SK-N-SH (cell line): ENCODE data around the gene CACNA1D. TPM values are rescaled to one million over a fixed set of nuclear protein-coding genes. Genes with fewer than 3 reads are reported as not detected.

Source experiments
- CTCF ChIA-PET: fragments of 300-600, 350-600 bp; formaldehyde crosslinking; extraction: SDS; loops from one replicate; lab custom pipeline; 2021; lab: Yijun Ruan, JAX
- POLR2A ChIA-PET: fragments of 350-600 bp; sonication (Branson Sonifier 250); formaldehyde crosslinking; extraction: SDS; loops from one replicate; lab custom pipeline; 2020; ENCODE audit warnings: antibody characterized with exemption, inconsistent platforms; lab: Yijun Ruan, JAX
- DNase-seq: peaks from one replicate; pipeline ENCODE4 v3.0.0; 2012
- H2AFZ ChIP-seq: fragments of 200-600 bp; sonication (generic); 2 replicates; pipeline ENCODE4 v1.8.1; 2016; ENCODE audit warnings: antibody characterized with exemption, mild to moderate bottlenecking, low read depth
- H3F3A ChIP-seq: fragments of 200-600 bp; sonication (generic); replicated peaks from 2 replicates; pipeline ENCODE3; 2016; ENCODE audit warnings: antibody characterized with exemption, mild to moderate bottlenecking; ENCODE audit not compliant: insufficient read depth
- H3K27ac ChIP-seq, 2 experiments: fragments of 200-500 bp in 1 of 2; fragments of 200-600 bp in 1 of 2; sonication (Bioruptor generic) in 1 of 2; sonication (generic), shearing (Covaris generic) in 1 of 2; 2 replicates each; pipeline versions ENCODE4 v1.5.1 to v1.6.1; 2014 to 2016; ENCODE audit warnings: low read depth in 2 of 2, inconsistent platforms in 1 of 2, low read length in 1 of 2, mild to moderate bottlenecking in 1 of 2, mixed read lengths in 1 of 2
- H3K27me3 ChIP-seq: fragments of 200-600 bp; sonication (generic), shearing (Covaris generic); 2 replicates; pipeline ENCODE4 v1.6.1; 2016; ENCODE audit warnings: mixed run types; ENCODE audit not compliant: insufficient read depth
- H3K36me3 ChIP-seq, 2 experiments: fragments of 200-500 bp in 1 of 2; fragments of 200-600 bp in 1 of 2; sonication (Bioruptor generic) in 1 of 2; sonication (generic) in 1 of 2; replicated peaks in 1 of 2; 2 replicates each; pipeline versions ENCODE3 to v1.5.1; 2014 to 2016; ENCODE audit warnings: low read length in 1 of 2, mild to moderate bottlenecking in 1 of 2; ENCODE audit not compliant: insufficient read depth in 2 of 2, control insufficient read depth in 1 of 2
- H3K4me1 ChIP-seq, 2 experiments: fragments of 200-500 bp in 1 of 2; fragments of 200-600 bp in 1 of 2; sonication (Bioruptor generic) in 1 of 2; sonication (generic), shearing (Covaris generic) in 1 of 2; 2 replicates each; pipeline versions ENCODE4 v1.5.1 to v1.6.1; 2014 to 2016; ENCODE audit warnings: low read depth in 1 of 2, low read length in 1 of 2, mixed run types in 1 of 2; ENCODE audit not compliant: insufficient read depth in 2 of 2, control insufficient read depth in 1 of 2
- H3K4me2 ChIP-seq: fragments of 200-600 bp; sonication (generic), shearing (Covaris generic); 2 replicates; pipeline ENCODE4 v1.6.1; 2017; ENCODE audit warnings: mixed run types
- H3K4me3 ChIP-seq, 2 experiments: fragments of 200-500 bp in 1 of 2; fragments of 200-600 bp in 1 of 2; sonication (Bioruptor generic) in 1 of 2; sonication (generic), shearing (Covaris generic) in 1 of 2; 2 replicates each; pipeline versions ENCODE4 v1.5.1 to v1.8.1; 2014 to 2016; ENCODE audit warnings: low read depth in 2 of 2, inconsistent platforms in 1 of 2, low read length in 1 of 2, mild to moderate bottlenecking in 1 of 2, mixed read lengths in 1 of 2, moderate library complexity in 1 of 2
- H3K79me2 ChIP-seq: fragments of 200-600 bp; sonication (generic); 2 replicates; pipeline ENCODE4 v1.8.1; 2017; ENCODE audit warnings: mild to moderate bottlenecking; ENCODE audit not compliant: insufficient read depth
- H3K9ac ChIP-seq: fragments of 200-600 bp; sonication (generic); 2 replicates; pipeline ENCODE4 v1.6.1; 2017; ENCODE audit warnings: mixed run types
- H3K9me2 ChIP-seq: fragments of 200-600 bp; sonication (generic); 2 replicates; pipeline ENCODE4 v1.6.1; 2017; ENCODE audit warnings: mixed run types
- H3K9me3 ChIP-seq: fragments of 200-600 bp; sonication (generic); 2 replicates; pipeline ENCODE4 v1.6.1; 2017; ENCODE audit warnings: mixed run types, mild to moderate bottlenecking, moderate library complexity
- H4K20me1 ChIP-seq: fragments of 200-600 bp; sonication (generic); 2 replicates; pipeline ENCODE4 v1.6.1; 2017; ENCODE audit warnings: mild to moderate bottlenecking, mixed run types; ENCODE audit not compliant: insufficient read depth
- EP300 ChIP-seq, 2 experiments: IDR thresholded peaks; 2 replicates each; pipeline versions ENCODE4 v1.4.0 to v1.6.1; 2012; ENCODE audit warnings: borderline replicate concordance in 1 of 2, low read depth in 1 of 2, low read length in 1 of 2
- FOXJ3 ChIP-seq: sonication (generic); formaldehyde crosslinking; IDR thresholded peaks from 2 replicates; pipeline ENCODE4 v1.5.1; 2020; ENCODE audit warnings: mild to moderate bottlenecking, missing genetic modification reagents
- FOXM1 ChIP-seq: IDR thresholded peaks from 2 replicates; pipeline ENCODE4 v1.4.0; 2012; ENCODE audit warnings: low read depth, mild to moderate bottlenecking
- JUND ChIP-seq: IDR thresholded peaks from 2 replicates; pipeline ENCODE4 v1.4.0; 2012
- MXI1 ChIP-seq: IDR thresholded peaks from 2 replicates; pipeline ENCODE4 v1.6.1; 2012; ENCODE audit warnings: mild to moderate bottlenecking, low read depth, low read length, improper control_type of control experiment
- RAD21 ChIP-seq: IDR thresholded peaks from 2 replicates; pipeline ENCODE4 v1.6.1; 2012; ENCODE audit warnings: mild to moderate bottlenecking, low read length
- RCOR1 ChIP-seq: fragments of 150-350 bp; IDR thresholded peaks from 2 replicates; pipeline ENCODE4 v1.6.1; 2017; ENCODE audit warnings: antibody characterized with exemption, low read length
- RFX5 ChIP-seq: IDR thresholded peaks from 2 replicates; pipeline ENCODE4 v1.6.1; 2012; ENCODE audit warnings: mild to moderate bottlenecking, improper control_type of control experiment, low read length
- SMC3 ChIP-seq: IDR thresholded peaks from 2 replicates; pipeline ENCODE4 v1.6.1; 2012; ENCODE audit warnings: low read depth, low read length, improper control_type of control experiment
- TAF1 ChIP-seq: IDR thresholded peaks from 2 replicates; pipeline ENCODE4 v1.6.1; 2012; ENCODE audit warnings: low read depth, mild to moderate bottlenecking, low read length, moderate library complexity, borderline replicate concordance
- TCF12 ChIP-seq: IDR thresholded peaks from 2 replicates; pipeline ENCODE4 v1.4.0; 2012
- WGBS: methylation state at CpG from one replicate; pipeline ENCODE4 v1.1.6; 2017; ENCODE audit warnings: low lambda C conversion rate; 5-methylcytosine and 5-hydroxymethylcytosine counted together
- polyA plus RNA-seq, 3 experiments: library from polyadenylated mRNA; depleted of rRNA; stranded (reverse); fragments of >200 nt; gene quantifications; 2 replicates each; pipeline ENCODE4 v1.2.3, GENCODE V29; 2012
- TF ChIP-seq, protein P1 (sequence below): IDR thresholded peaks from 2 replicates; pipeline ENCODE4 v1.4.0; 2012; ENCODE audit warnings: low read depth, borderline replicate concordance
- TF ChIP-seq, protein P2 (sequence below): fragments of 200-600 bp; sonication (generic); IDR thresholded peaks from 2 replicates; pipeline ENCODE4 v1.6.1; 2017; ENCODE audit warnings: antibody characterized with exemption, mild to moderate bottlenecking, moderate library complexity
- TF ChIP-seq, protein P3 (sequence below): IDR thresholded peaks from 2 replicates; pipeline ENCODE4 v1.4.0; 2012; ENCODE audit warnings: low read depth
- TF ChIP-seq, protein P4 (sequence below): IDR thresholded peaks from 2 replicates; pipeline ENCODE4 v1.6.1; 2012; ENCODE audit warnings: mild to moderate bottlenecking, low read depth, low read length, moderate library complexity

The CACNA1D gene
- polyA plus RNA-seq, 1 of the 3 experiments (the other 2 are of a cell fraction): 0.12 TPM

DNA sequence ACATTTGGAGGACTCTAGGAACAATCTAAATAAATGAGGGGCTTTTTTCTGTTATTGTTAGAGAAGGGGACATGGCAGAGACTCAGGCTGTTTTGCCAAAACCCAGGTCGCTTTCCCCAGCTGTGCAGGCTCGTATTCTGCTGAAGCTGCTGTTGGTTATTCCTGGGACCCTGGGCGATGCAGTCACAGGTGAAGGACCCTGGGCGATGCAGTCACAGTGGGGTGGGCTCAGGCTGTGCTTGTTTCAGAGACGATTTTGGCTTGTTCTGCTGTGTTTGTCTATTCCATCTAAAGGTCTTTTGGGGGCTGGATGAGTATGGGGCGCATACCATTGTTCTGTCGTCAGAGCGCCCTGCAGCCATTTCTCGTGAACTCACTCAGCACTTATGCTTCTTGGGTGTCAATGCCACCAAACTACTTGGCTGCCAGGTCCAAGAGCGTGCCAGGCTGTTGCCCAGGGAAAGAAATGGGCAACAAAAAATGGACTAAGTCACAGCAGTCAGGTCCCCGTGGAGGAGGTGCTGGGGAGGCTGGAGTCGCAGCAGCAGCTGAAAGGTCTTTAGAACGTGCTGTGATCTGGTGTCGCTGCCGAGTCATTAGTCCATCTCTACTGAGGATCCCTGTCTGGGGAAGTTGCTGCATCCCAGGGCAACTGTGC is 200.4 kb downstream of the CACNA1D start:
- Histone ChIP-seq H3K79me2 (no peaks in the 10 kb centered on the region), H4K20me1 (no peaks in the 10 kb centered on the region), H2AFZ (no peak overlapping the region), H3F3A (no peaks in the 10 kb centered on the region), H3K9me2 (no peaks in the 10 kb centered on the region), H3K4me1 (no peaks in the 10 kb centered on the region), H3K27me3 (no peaks in the 10 kb centered on the region), H3K9me3 (no peaks in the 10 kb centered on the region), H3K9ac (no peak overlapping the region), H3K4me2 (no peak overlapping the region), H3K4me3 (no peak overlapping the region), H3K27ac (no peak overlapping the region), H3K36me3 (no peaks in the 10 kb centered on the region)
- 48% methylated on average over 12 of the region's 15 CpGs for WGBS
- TF ChIP-seq RFX5: no peak
- TF ChIP-seq, protein P1, sequence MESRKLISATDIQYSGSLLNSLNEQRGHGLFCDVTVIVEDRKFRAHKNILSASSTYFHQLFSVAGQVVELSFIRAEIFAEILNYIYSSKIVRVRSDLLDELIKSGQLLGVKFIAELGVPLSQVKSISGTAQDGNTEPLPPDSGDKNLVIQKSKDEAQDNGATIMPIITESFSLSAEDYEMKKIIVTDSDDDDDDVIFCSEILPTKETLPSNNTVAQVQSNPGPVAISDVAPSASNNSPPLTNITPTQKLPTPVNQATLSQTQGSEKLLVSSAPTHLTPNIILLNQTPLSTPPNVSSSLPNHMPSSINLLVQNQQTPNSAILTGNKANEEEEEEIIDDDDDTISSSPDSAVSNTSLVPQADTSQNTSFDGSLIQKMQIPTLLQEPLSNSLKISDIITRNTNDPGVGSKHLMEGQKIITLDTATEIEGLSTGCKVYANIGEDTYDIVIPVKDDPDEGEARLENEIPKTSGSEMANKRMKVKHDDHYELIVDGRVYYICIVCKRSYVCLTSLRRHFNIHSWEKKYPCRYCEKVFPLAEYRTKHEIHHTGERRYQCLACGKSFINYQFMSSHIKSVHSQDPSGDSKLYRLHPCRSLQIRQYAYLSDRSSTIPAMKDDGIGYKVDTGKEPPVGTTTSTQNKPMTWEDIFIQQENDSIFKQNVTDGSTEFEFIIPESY: no peak
- TF ChIP-seq, protein P2, sequence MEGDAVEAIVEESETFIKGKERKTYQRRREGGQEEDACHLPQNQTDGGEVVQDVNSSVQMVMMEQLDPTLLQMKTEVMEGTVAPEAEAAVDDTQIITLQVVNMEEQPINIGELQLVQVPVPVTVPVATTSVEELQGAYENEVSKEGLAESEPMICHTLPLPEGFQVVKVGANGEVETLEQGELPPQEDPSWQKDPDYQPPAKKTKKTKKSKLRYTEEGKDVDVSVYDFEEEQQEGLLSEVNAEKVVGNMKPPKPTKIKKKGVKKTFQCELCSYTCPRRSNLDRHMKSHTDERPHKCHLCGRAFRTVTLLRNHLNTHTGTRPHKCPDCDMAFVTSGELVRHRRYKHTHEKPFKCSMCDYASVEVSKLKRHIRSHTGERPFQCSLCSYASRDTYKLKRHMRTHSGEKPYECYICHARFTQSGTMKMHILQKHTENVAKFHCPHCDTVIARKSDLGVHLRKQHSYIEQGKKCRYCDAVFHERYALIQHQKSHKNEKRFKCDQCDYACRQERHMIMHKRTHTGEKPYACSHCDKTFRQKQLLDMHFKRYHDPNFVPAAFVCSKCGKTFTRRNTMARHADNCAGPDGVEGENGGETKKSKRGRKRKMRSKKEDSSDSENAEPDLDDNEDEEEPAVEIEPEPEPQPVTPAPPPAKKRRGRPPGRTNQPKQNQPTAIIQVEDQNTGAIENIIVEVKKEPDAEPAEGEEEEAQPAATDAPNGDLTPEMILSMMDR: no peak
- no peak for TF ChIP-seq EP300 (IDR thresholded peaks at IDR 0.05; ENCODE audit: borderline replicate concordance in 1 of 2, low read depth in 1 of 2, low read length in 1 of 2)
- TF ChIP-seq SMC3: no peak
- no peak for TF ChIP-seq FOXM1
- TF ChIP-seq JUND: no peak
- TF ChIP-seq, protein P3, sequence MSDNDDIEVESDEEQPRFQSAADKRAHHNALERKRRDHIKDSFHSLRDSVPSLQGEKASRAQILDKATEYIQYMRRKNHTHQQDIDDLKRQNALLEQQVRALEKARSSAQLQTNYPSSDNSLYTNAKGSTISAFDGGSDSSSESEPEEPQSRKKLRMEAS: no peak
- TF ChIP-seq TCF12: no peak
- TF ChIP-seq RAD21: no peak
- no peak for TF ChIP-seq MXI1
- no peak for TF ChIP-seq TAF1
- TF ChIP-seq FOXJ3: no peak
- TF ChIP-seq, protein P4, sequence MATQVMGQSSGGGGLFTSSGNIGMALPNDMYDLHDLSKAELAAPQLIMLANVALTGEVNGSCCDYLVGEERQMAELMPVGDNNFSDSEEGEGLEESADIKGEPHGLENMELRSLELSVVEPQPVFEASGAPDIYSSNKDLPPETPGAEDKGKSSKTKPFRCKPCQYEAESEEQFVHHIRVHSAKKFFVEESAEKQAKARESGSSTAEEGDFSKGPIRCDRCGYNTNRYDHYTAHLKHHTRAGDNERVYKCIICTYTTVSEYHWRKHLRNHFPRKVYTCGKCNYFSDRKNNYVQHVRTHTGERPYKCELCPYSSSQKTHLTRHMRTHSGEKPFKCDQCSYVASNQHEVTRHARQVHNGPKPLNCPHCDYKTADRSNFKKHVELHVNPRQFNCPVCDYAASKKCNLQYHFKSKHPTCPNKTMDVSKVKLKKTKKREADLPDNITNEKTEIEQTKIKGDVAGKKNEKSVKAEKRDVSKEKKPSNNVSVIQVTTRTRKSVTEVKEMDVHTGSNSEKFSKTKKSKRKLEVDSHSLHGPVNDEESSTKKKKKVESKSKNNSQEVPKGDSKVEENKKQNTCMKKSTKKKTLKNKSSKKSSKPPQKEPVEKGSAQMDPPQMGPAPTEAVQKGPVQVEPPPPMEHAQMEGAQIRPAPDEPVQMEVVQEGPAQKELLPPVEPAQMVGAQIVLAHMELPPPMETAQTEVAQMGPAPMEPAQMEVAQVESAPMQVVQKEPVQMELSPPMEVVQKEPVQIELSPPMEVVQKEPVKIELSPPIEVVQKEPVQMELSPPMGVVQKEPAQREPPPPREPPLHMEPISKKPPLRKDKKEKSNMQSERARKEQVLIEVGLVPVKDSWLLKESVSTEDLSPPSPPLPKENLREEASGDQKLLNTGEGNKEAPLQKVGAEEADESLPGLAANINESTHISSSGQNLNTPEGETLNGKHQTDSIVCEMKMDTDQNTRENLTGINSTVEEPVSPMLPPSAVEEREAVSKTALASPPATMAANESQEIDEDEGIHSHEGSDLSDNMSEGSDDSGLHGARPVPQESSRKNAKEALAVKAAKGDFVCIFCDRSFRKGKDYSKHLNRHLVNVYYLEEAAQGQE: no peak
- no peak for TF ChIP-seq RCOR1
- CTCF ChIA-PET: no interaction called here
- DNase-seq: no peak
- POLR2A ChIA-PET: no interaction called here
